ENCODE data around the gene TMEM69. TPM values are rescaled to one million over a fixed set of nuclear protein-coding genes. Genes with fewer than 3 reads are reported as not detected.
"Not testable (repeated sequence)": the region's sequence is repeated elsewhere in the genome, so short reads cannot be mapped to it uniquely, and the experiment has no call there.

TMEM69 gene, protein sequence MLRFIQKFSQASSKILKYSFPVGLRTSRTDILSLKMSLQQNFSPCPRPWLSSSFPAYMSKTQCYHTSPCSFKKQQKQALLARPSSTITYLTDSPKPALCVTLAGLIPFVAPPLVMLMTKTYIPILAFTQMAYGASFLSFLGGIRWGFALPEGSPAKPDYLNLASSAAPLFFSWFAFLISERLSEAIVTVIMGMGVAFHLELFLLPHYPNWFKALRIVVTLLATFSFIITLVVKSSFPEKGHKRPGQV
- total RNA-seq (2014; rRNA removed; shearing (Covaris generic)), result 16.5 and 18.3 TPM in 2 replicates

DNA sequence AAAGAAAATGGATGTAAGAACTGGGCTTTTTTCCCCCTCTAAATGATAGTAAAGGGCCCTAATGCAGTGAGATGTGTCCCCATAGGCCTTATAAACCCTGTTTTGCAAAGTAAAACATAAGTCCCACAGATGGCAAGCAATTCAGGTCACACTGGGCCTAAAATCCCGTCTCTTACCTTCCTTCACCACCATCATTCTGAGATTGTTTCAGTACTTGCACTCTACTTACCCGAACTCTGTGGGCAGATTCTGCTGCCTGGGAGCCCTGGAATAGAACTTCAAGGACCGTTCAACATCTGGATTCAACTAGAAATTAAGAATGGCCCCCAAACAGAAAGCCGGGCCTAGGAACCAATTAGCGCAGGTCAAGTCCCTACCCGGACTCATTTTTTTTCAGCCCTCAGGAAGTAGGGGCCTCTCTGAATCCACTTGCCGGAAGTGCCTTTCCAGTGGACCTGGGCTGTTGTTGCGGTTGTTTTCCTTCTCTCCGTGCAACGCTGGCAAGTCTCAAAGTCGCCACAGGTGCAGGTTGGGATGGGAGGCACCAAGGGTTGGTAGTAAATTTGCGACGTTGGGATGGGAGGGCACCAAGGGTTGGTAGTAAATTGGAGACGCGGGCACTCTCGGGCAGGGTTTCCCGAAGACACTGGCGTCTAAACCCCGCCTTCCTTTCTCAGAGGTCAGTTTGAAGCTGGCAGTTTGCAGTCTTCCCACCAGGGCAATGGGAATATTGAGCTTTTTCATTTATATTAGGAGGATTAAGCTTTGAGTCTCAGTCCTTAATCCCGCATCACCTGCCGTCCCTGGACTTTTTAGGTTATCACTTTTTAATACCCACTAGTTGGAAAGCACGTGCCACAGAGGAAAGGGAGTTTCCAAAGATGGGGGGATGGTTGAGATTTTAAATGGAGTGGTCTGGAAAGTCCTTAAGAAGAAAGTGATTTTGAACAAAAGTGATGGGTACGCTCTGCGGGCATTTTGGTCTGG is at the start of gene TMEM69:
Gene TMEM69 (plus strand): TSS at position 428 of the 987 bp plus-strand sequence. CDS start 2,888 bp downstream, outside the sequence.
- peak; percentile 91 for DNase-seq (ENCODE audit: low spot score)

DNA sequence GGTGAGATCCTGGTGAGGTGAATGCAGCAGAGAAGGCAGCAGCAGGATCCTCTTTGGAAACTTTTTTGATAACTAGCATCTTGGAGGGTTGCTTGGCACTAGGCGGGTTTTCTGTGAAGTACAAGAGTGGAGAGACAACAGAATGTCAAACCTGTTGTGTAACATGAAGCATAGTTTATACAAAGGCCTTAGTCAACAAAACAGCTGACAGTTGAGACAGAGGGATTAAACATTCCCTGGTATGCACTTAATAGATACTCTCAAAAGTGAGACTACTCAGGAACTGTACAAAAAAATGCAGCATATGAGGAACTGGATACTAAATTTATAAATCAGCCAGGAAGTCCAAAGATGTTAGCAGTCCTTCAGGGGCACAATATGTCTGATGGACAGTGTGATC is 47.7 kb upstream of the TMEM69 start:
- DNase-seq (ENCODE audit: low spot score), result no peak

DNA sequence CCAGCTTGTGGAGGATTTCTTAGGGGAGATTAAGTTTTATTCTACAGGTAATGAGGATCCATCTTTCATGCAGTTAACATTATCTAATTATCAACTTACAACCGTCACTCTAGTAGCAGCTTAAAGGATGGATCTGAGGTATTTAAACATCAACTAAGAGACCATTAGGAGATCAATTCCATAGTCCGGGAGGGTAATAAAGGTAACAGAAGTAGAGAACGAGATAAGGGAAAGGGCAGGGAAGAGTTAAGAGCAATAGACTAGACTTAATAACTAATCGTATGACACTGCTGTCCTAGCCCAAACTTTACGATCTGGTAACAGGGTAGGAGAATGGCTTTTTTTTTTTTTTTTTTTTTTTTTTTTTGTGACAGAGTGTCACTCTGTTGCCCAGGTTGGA is 44.7 kb upstream of the TMEM69 start:
- no peak for DNase-seq (ENCODE audit: low spot score)

DNA sequence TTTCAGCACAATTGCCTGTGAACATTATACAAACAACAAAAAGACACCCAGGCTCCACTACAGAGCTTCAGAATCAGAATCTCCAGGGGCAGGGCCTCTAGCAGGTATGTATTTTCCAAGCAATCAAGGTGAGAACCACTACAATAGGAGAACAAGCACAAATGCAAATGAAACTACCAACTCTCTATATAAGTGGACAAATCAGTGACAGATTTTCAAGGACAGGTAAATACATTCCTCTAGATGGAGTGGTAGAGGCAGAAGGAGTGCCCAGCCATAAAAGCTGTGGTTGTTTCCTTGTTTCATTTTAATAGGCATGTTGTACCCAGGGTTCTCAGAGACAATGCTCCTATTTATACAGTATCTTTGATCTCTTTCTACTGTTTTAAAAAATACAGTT is 44.0 kb upstream of the TMEM69 start:
- peak; percentile 80 for DNase-seq (ENCODE audit: low spot score)

DNA sequence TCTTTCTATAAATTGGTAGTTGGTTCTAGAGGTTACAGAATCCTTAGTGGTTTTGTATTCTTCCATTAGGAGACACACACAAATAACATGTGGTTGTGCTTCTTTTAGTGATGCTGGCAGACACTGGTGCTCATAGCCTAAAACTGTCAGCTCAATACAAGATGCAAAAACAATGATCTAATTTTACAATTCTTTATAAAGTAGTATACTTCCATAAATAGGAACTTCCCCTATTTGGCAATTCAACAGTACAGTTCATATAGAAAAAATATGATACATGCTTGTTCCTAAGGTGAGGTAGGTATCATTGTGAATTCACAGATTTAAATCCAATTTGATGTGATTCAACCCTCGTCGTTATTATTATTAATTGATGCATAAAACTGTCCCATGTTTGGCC is 43.3 kb upstream of the TMEM69 start:
- no peak for DNase-seq (ENCODE audit: low spot score)

DNA sequence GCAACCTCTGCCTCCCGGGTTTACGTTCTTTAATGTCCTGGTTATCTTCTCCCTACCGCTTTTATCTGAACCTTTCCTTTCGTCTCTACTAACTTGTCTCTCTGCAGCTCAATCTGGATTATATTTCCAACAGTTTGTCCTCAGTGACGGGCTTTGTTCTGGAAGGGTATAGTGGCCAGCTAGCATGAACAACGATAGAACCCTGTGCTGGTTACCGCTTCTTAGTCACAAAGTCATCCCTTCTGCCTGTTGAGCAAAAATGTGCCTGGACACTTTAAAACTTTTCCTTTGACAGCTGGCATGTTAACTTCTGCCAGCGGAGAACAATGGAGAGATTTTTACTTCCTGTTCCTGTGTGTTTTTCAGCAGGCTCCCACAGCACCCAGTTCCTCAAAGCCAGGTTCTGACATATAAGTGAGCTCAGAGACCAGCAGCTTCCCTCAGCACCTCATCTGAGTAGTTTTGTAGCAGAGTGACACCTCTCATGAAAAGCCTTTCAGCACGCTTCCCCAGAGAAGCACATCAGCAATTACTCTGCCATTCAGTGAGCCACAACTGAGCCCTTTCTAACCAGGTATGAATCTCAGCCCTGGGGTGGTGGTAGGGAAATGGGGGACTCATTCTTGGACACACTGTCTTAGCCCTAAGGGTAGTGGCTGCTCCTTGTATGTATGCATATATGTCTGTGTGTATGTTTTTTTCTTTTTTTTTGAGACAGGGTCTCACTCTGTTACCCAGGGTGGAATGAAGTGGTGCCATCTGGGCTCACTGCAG is 40.5 kb upstream of the TMEM69 start:
- DNase-seq (ENCODE audit: low spot score), result no peak

DNA sequence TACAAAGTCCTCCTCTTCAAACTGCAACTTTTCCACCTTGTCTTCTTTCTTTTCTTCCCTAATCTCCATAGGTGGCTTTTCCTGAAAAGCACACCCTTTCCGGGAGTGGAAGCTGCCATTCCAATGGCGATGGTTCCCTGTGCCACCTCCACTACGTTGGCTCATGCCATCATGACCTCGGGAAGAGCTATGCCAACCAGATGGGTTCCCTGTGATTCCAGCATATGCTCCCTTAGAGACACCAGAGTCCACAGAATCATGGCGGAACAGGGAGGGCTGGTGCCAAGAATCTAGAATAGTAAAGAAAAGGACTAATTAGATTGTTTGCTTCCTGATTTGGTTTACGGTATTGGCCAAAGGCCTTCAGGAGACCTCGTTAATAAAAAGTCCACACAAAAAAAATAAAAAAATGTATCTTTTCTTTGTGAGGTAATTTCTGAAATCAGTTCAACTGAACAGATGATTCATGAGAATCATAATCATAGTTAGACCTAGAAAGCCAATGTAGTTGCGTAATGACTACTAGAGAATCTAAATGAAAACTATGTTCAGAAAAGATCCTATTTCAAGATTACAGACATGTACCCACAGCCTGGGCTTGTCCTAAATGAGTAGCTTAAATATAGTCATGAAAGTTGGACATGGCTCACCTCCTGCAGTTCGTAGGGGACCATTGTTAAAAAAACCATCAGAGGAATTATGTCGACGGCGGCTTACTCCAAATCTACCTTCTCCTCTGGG is 33.3 kb upstream of the TMEM69 start:
- DNase-seq (ENCODE audit: low spot score), result no peak

DNA sequence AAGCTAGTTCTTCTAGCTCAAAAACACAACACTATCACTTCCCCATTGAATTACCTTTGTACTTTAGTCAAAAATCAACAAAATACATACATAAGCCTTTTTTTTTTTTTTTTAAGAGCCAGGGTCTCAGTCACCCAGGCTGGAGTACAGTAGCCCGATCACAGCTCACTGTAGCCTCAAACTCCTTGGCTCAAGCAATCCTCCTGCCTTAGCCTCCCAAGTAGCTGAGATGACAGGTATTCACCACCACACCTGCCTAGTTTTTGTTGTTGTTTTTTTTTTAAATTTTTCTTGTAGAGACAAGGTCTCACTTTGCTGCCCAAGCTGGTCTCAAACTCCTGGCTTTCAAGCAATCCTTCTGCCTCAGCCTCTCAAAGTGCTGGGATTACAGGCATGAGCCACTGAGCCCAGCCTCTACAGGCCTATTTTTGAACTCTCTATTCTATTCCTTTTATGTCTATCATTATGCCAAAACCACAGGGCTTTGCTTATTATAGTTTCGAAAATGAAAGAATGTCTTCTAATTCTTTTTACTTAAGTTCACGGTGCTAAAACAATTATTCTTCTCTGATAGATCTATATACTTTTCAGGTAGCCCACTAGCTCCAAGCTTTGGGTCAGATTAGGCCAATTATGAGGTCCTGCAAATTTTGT is 31.3 kb upstream of the TMEM69 start:
- DNase-seq (ENCODE audit: low spot score), result no peak

DNA sequence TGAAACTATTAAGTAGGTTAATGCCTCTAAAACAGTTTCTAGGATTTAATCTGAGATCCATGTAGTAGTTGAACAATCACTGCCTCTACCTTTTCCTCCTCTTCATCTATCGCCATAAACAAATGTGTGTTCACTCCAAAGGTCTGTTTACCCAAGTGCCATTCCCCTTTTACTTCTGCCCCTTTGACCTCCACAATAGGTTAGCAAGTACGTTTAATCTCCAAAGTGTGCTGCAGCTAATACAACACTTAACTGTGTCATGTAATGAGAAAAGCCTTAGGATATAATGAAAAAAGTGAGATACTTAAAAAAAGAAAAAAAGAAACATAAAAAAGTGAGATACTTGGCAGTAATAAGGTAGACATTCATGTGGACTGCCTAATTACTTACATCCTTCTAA is 29.8 kb upstream of the TMEM69 start:
- no peak for DNase-seq (ENCODE audit: low spot score)

DNA sequence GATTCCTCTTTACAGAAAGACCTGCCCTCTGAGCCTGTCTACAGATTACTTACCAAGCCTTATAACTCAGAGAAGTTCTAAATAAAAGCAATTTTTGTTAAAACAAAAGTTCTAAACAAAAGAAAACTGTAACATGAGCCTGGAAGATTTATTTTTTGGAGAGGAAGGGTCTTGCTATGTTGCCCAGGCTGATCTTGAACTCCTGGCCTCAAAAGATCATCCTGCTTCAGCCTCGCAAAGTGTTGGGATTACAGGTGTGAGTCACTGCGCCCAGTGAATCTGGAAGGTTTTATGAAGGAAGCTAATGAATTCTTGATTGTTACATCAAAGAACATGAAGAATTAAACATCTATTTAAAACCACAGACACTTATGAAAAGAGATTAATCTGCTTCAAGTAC is 28.8 kb upstream of the TMEM69 start:
- DNase-seq (ENCODE audit: low spot score), result no peak

DNA sequence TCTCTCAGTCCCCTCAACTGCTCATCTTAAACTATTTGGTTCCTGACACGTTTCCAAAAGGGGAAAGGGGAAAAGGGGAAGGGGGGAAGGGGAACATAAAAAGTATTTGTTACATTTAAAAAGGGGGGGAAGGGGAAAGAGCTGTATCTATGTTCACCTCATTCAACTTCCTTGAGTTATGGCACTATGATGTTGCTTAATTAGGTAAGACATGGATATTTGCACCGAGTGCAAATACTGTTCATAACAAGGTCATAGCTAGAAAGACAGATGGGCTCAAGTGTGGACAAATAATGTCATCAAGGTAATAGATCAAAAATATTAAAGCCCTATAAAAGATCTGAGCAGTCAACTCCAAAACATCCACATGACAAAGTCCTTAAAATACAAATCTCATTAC is 27.6 kb upstream of the TMEM69 start:
- no peak for DNase-seq (ENCODE audit: low spot score)

DNA sequence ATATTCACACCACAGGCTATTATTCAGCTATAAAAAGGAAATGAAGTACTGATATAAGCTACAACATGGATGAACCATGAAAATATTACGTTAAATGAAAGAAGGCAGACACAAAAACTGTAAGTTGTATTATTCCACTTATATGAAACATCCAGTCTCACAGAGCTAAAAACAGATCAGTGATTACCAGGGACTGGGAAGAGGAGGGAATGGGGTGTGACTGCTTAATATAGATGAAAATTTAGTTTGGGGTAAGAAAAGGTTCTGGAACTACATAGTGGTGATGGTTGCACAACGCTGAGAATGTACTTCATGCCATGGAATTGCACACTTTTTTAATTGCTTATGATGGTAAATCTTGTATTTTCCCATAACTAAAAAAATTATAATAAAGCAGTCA is 21.1 kb upstream of the TMEM69 start:
- no peak for DNase-seq (ENCODE audit: low spot score)

DNA sequence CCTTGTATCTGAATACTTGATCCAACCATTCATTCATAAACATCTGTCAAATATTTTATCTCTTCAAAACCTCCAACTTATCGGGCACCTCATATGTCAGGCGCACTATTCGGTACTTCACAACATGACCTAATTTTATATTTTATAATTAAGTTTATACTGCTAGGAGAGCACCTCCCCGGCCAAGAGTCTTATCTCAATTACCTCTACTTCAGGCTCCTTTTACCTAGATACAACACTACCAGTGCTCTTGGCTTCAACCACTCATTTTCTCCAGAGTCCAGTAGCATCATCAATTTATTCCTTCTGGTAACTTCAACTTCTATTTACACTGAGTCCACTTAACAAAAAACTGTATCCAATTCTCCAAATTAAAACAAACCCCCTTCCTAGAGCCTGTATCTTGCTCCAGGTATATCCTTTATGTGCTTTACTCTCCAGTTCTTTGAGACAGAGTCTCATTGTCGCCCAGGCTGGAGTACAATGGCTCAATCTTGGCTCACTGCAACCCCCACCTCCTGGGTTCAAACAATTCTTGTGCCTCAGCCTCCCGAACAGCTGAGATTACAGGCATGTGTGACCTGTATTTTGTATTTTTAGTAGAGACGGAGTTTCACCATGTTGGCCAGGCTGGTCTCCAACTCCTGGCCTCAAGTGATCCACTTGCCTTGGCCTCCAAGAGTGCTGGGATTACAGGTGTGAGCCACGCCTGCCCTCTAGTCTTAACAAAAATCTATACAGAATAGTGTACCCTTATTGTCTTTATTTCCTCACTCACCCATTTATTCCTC is 20.5 kb upstream of the TMEM69 start:
- no peak for DNase-seq (ENCODE audit: low spot score)

DNA sequence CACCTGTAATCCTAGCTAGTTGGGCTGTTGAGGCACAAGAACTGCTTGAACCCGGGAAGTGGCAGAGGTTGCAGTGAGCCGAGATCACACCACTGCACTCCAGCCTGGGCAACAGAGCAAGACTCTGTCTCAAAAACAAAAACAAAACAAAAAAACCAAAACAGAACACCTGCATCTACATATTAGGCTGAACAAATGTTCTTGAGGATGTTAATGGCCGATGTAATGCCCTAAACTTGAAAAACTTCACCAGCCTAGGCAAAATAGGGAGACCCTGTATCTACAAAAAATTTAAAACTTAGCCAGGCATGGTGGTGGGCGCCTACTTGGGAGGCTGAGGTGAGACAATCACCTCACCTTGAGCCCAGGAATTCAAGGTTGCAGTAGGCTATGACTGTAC is 19.5 kb upstream of the TMEM69 start:
- no peak for DNase-seq (ENCODE audit: low spot score)

DNA sequence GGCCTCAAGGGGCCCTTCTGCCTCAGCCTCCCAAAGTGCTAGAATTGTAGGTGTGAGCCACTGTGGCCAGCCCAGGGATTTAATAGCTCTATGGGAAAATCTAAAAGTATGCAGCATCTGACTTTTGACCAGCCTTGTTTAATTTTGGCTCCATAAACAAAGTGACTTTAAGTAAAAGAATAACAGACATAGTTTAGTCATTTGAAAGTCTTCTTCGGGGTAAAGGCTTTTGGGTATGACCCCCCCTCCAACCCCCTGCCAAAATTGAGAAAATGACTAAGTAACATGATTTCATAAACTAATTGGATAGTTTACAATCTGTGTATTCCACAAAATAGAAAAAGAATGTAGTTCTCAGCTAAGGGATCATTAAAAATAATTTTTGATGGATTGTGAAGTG is 18.6 kb upstream of the TMEM69 start:
- DNase-seq (ENCODE audit: low spot score), result no peak

DNA sequence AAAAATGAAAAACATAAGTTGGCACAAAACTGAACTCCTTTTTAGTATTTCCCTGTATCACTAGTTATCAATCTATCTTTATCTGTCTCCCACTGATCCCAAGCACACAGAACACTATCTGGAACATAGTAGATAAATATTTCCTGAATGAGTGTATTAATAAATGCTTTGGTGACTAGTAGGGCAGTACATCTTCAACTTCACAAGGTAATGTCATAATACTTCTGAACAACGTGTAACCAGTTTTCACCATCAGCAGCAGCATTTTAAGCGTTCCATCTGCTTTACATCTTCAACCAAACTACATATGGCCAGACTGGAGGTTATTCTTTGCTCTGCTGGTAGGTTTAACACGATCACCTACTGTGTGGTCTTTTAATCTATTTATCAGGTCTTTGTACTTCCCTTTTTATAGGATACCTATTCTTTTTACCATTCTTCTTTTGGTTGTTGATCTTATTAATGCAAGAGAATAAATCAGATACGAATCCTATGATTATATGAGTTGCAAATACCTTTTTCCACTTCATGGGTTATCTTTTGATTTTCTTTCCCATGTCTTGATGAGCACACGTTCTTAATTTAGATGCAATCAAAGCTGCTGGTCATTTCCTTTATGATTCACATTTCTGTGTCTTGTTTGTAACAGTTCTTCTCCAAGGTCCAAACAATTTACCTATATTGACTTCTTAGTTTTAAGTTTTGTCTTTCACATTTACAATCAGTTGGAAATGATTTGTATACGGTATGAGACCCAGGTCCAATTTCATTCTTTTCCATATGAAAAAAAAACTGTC is 17.9 kb upstream of the TMEM69 start:
- DNase-seq (ENCODE audit: low spot score), result no peak

DNA sequence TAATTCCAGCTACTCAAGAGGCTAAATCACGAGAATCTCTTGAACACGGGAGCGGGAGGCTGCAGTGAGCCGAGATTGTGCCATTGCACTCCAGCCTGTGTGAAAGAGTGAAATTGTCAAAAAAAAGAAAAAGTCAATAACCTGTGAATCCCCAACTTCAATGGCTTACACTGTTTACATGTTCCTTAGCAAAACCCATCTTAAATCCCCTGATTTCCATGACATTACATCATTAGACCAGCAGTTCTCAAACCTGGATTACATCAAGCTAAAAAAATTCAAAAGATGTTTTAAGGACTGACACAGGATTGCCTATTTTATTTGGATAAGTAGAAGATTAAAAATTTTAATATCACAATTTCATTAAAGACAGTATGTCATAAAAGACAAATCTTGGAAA is 14.0 kb upstream of the TMEM69 start:
- no peak for DNase-seq (ENCODE audit: low spot score)

DNA sequence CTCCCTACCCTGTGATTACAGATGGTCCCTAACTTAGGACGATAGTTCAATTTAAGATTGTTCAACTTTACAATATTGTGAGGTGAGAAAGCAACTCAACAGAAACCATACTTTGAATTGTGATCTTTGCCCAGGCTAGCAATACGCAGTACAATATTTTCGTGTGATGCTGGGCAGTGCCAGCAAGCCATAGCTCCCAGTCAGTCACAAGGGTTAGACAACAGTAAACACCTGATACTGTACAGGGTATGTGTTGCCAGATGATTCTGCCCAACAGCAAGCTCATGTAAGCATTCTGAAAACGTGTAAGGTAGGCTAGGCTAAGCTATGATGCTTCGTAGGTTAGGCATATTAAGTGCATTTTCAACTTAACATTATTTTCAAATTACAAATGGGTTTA is 13.5 kb upstream of the TMEM69 start:
- DNase-seq (ENCODE audit: low spot score), result no peak

DNA sequence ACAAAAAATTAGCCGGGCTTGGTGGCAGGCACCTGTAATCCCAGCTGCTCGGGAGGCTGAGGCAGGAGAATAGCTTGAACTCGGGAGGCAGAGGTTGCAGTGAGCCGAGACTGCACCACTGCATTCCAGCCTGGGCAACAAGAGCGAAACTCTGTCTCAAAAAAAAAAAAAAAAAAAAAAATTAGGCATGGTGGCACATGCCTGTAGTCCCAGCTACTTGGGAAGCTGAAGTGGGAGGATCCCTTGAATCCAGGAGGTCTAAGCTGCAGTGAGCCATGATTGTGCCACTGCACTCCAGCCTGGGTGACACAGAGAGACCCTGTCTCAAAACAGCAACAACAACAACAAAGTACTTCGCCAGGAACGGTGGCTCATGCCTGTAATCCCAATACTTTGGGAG is 11.4 kb upstream of the TMEM69 start:
- not testable (repeated sequence) for DNase-seq (ENCODE audit: low spot score)
